ENCODE data around the gene JPH4.

GRCh38 chr14:23546450-23547035 lies 32.0 kb downstream of the JPH4 start:
- no peak for TF ChIP-seq CTCF (conservative IDR thresholded peaks at IDR 0.05; ENCODE audit: low read length)
- TF ChIP-seq EZH2phosphoT487 (IDR thresholded peaks at IDR 0.05; ENCODE audit: borderline replicate concordance, low read depth, low read length), result no peak

Measured in OCI-LY7 (cell line).